Keratinocyte (primary cell): ENCODE measurements around the gene TBL2.
"Not testable (repeated sequence)": the region's sequence is repeated elsewhere in the genome, so short reads cannot be mapped to it uniquely, and the experiment has no call there.

Source experiments
- CTCF ChIP-seq, 3 experiments: IDR thresholded peaks in 1 of 3; conservative IDR thresholded peaks in 1 of 3; optimal IDR thresholded peaks in 1 of 3; 2 replicates in 2 of 3; 3 replicates in 1 of 3; pipeline versions ENCODE3 to v1.5.1; 2011; ENCODE audit warnings: low read length in 3 of 3, mild to moderate bottlenecking in 3 of 3, moderate library complexity in 2 of 3, control low read depth in 1 of 3, inconsistent platforms in 1 of 3; ENCODE audit not compliant: insufficient read depth in 2 of 3; ENCODE audit errors: extremely low read depth in 1 of 3
- EZH2 ChIP-seq: IDR thresholded peaks from one replicate; pipeline ENCODE4 v1.6.1; 2012; ENCODE audit warnings: inconsistent platforms, mild to moderate bottlenecking, low read length, moderate library complexity

GRCh38 chr7:73581006-73581405, 2.6 kb upstream of the TBL2 start:
- TF ChIP-seq CTCF (optimal IDR thresholded peaks at IDR 0.05 in 1 of 3, IDR thresholded peaks at IDR 0.05 in 1 of 3, conservative IDR thresholded peaks at IDR 0.05 in 1 of 3; ENCODE audit: extremely low read depth in 1 of 3, insufficient read depth in 2 of 3, low read length in 3 of 3); EZH2: not testable (repeated sequence)
